OCI-LY7 (cell line): ENCODE data around the gene DNAAF1. TPM values are rescaled to one million over a fixed set of nuclear protein-coding genes. Genes with fewer than 3 reads are reported as not detected.

Source experiments
- BruUV-seq: library from RNA; stranded (reverse); fragments of 400-500 nt; replicated peaks from 2 replicates; lab custom pipeline; 2021; lab: Mats Ljungman, UMichigan
- CTCF ChIA-PET: fragments of 300-600 bp; sonication (Branson Sonifier 250); formaldehyde crosslinking; loops from one replicate; lab custom pipeline; 2022; ENCODE audit warnings: antibody characterized with exemption; ENCODE audit not compliant: unreplicated experiment; lab: Charles Lee
- POLR2A ChIA-PET: fragments of 300-600 bp; sonication (Branson Sonifier 250); formaldehyde crosslinking; loops from one replicate; lab custom pipeline; 2022; ENCODE audit warnings: antibody characterized with exemption; lab: Charles Lee
- DNase-seq: peaks from one replicate; pipeline ENCODE4 v3.0.0-alpha.2; 2015; ENCODE audit warnings: low spot score
- H2AFZ ChIP-seq: fragments of 200-600 bp; sonication (generic), shearing (Covaris generic); 2 replicates; pipeline ENCODE4 v1.6.1; 2014; ENCODE audit warnings: mild to moderate bottlenecking, antibody characterized with exemption, low read length, moderate library complexity
- H3K27ac ChIP-seq: fragments of 200-600 bp; sonication (generic); 2 replicates; pipeline ENCODE4 v1.5.1; 2014; ENCODE audit warnings: mixed run types, low read depth, mild to moderate bottlenecking, moderate library complexity, low read length, inconsistent platforms; ENCODE audit not compliant: poor library complexity, severe bottlenecking
- H3K36me3 ChIP-seq: fragments of 200-600 bp; sonication (generic); 2 replicates; pipeline ENCODE4 v1.6.1; 2014; ENCODE audit warnings: mild to moderate bottlenecking, antibody characterized with exemption, low read length, moderate library complexity, mixed read lengths; ENCODE audit not compliant: insufficient read depth
- H3K4me1 ChIP-seq: fragments of 200-600 bp; sonication (generic); 2 replicates; pipeline ENCODE4 v1.5.1; 2014; ENCODE audit warnings: mild to moderate bottlenecking, low read length; ENCODE audit not compliant: insufficient read depth, poor library complexity, severe bottlenecking
- H3K4me2 ChIP-seq: fragments of 200-600 bp; sonication (generic); 2 replicates; pipeline ENCODE4 v1.6.1; 2014; ENCODE audit warnings: mild to moderate bottlenecking, low read length
- H3K4me3 ChIP-seq: fragments of 200-600 bp; sonication (generic); 2 replicates; pipeline ENCODE4 v1.5.1; 2014; ENCODE audit warnings: mild to moderate bottlenecking, low read depth, low read length; ENCODE audit not compliant: poor library complexity, severe bottlenecking
- H3K79me2 ChIP-seq: fragments of 200-600 bp; sonication (generic); 2 replicates; pipeline ENCODE4 v1.6.1; 2016; ENCODE audit warnings: low read depth, mild to moderate bottlenecking, low read length, moderate library complexity, mixed read lengths; ENCODE audit not compliant: insufficient read depth
- H3K9me2 ChIP-seq: fragments of 200-600 bp; sonication (generic); 2 replicates; pipeline ENCODE4 v1.6.1; 2016; ENCODE audit warnings: mild to moderate bottlenecking, low read length, mixed read lengths; ENCODE audit not compliant: insufficient read depth
- H3K9me3 ChIP-seq: fragments of 200-600 bp; sonication (generic); 2 replicates; pipeline ENCODE4 v1.6.1; 2014; ENCODE audit warnings: mild to moderate bottlenecking, mixed run types, low read length, mixed read lengths
- H4K20me1 ChIP-seq: fragments of 200-600 bp; sonication (generic); 2 replicates; pipeline ENCODE4 v1.6.1; 2014; ENCODE audit warnings: mild to moderate bottlenecking, antibody characterized with exemption, low read length, moderate library complexity, mixed read lengths; ENCODE audit not compliant: insufficient read depth
- EZH2phosphoT487 ChIP-seq: fragments of 200-600 bp; sonication (generic); IDR thresholded peaks from 2 replicates; pipeline ENCODE4 v1.6.1; 2018; ENCODE audit warnings: low read depth, borderline replicate concordance, mild to moderate bottlenecking, mixed run types, antibody characterized with exemption, low read length, moderate library complexity, mixed read lengths
- intact Hi-C: fragments of 100-400 bp; cut with micrococcal nuclease; formaldehyde crosslinking; loops from one replicate; pipeline ENCODE4 v1.10.0; 2022; ENCODE audit not compliant: unreplicated experiment
- total RNA-seq, 2 experiments: library from RNA; depleted of rRNA in 1 of 2; stranded (reverse); fragments of >200 nt in 1 of 2; shearing (Covaris generic) in 1 of 2; gene quantifications; 2 replicates each; pipeline ENCODE4 v1.2.3, GENCODE V29; 2014 to 2022
- TF ChIP-seq, protein P1 (sequence below): fragments of 200-600 bp; sonication (generic); conservative IDR thresholded peaks from 2 replicates; pipeline ENCODE4 v1.5.1; 2014; ENCODE audit warnings: mild to moderate bottlenecking, antibody characterized with exemption, low read length, moderate library complexity, mixed read lengths

Gene DNAAF1
- total RNA-seq, 2 experiments from 2014 or later: 0.34 TPM; not detected in 1

DNA sequence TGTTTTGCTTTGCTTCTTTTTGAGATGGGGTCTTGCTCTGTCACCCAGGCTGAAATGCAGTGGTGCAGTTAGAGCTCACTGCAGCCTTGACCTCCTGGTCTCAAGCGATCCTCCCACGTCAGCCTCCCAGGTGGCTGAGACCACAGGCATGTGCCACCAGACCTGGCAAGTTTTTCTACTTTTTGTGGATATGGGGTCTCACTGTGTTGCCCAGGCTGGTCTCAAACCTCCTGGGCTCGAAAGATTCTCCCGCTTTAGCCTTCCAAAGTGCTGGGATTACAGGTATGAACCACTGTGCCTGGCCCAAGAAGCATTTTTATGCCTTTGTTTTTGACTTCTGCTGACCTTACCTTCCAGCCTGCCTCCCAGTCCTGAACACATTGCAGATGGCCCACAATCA lies 10.1 kb downstream of the DNAAF1 start:
- no TSS peak for BruUV-seq
- H3K79me2 ChIP-seq: no peaks in the 10 kb centered on the region
- DNase-seq: no peak
- no peaks in the 10 kb centered on the region for H3K9me3 ChIP-seq
- no peak overlapping the region for H3K27ac ChIP-seq
- POLR2A ChIA-PET: interaction anchor here (0.6 to 0.7 kb wide), 2 partner anchors 38 to 491 kb away, joined by 3 read pairs; no protein-coding TSS in a partner anchor
- no peak overlapping the region for H3K4me3 ChIP-seq
- H2AFZ ChIP-seq: no peak overlapping the region
- H3K9me2 ChIP-seq: no peaks in the 10 kb centered on the region
- no peaks in the 10 kb centered on the region for H4K20me1 ChIP-seq
- no peaks in the 10 kb centered on the region for H3K36me3 ChIP-seq
- no peak for TF ChIP-seq EZH2phosphoT487
- TF ChIP-seq, protein P1, sequence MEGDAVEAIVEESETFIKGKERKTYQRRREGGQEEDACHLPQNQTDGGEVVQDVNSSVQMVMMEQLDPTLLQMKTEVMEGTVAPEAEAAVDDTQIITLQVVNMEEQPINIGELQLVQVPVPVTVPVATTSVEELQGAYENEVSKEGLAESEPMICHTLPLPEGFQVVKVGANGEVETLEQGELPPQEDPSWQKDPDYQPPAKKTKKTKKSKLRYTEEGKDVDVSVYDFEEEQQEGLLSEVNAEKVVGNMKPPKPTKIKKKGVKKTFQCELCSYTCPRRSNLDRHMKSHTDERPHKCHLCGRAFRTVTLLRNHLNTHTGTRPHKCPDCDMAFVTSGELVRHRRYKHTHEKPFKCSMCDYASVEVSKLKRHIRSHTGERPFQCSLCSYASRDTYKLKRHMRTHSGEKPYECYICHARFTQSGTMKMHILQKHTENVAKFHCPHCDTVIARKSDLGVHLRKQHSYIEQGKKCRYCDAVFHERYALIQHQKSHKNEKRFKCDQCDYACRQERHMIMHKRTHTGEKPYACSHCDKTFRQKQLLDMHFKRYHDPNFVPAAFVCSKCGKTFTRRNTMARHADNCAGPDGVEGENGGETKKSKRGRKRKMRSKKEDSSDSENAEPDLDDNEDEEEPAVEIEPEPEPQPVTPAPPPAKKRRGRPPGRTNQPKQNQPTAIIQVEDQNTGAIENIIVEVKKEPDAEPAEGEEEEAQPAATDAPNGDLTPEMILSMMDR: no peak
- H3K4me2 ChIP-seq: no peak overlapping the region
- H3K4me1 ChIP-seq: no peaks in the 10 kb centered on the region
- CTCF ChIA-PET: no interaction called here
- intact Hi-C loops: no loop called here

DNA sequence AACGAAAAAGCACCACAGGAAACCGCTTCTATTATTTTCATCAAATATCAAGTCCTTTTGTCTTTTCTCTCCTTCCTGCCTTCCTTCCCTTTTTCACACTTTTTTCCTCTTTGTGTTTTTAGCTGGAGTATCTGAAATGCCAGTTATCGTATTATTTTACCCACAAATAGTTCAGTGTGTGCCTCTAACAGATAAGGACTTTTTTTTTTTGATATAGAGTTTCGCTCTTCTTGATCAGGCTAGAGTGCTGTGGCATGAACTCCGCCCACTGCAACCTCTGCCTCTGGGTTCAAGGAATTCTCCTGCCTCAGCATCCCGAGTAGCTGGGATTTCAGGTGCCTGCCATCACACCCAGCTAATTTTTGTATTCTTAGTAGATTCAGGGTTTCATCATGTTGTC lies 10.7 kb downstream of the DNAAF1 start:
- no peaks in the 10 kb centered on the region for H4K20me1 ChIP-seq
- no peak overlapping the region for H2AFZ ChIP-seq
- DNase-seq: no peak
- H3K27ac ChIP-seq: no peak overlapping the region
- ChIA-PET CTCF (no interaction called here), POLR2A (no interaction called here)
- H3K4me1 ChIP-seq: no peaks in the 10 kb centered on the region
- no peaks in the 10 kb centered on the region for H3K9me3 ChIP-seq
- no peak overlapping the region for H3K4me2 ChIP-seq
- no peaks in the 10 kb centered on the region for H3K79me2 ChIP-seq
- H3K9me2 ChIP-seq: no peaks in the 10 kb centered on the region
- H3K4me3 ChIP-seq: no peak overlapping the region
- TF ChIP-seq, protein P1: no peak
- TF ChIP-seq EZH2phosphoT487: no peak
- no TSS peak for BruUV-seq
- no peaks in the 10 kb centered on the region for H3K36me3 ChIP-seq
- intact Hi-C loops: no loop called here

DNA sequence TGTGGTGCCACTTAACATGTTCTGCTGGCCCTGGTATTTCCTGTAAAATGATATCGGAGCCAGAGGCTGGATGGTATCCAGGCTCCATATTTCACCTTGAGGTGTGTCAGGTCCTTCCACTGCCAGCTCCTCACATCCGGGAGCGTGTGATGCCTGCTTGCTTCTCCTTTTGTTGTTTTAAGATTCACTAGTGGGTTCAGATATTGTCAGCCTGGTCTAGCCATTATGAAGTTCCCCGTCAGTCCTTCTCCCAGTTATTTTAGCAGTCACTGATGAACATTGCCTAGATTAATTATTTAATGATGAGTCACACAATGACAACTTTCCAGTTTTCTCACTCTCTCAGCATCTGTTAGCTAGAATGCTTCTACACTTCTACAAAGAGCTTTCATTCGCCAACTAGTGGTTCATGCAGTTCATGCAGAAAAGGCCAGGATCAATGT lies 11.3 kb downstream of the DNAAF1 start:
- BruUV-seq: no TSS peak
- DNase-seq: no peak
- no peaks in the 10 kb centered on the region for H3K9me2 ChIP-seq
- ChIA-PET CTCF (no interaction called here), POLR2A (no interaction called here)
- H3K4me2 ChIP-seq: no peak overlapping the region
- H3K36me3 ChIP-seq: no peaks in the 10 kb centered on the region
- H2AFZ ChIP-seq: no peak overlapping the region
- no peak overlapping the region for H3K27ac ChIP-seq
- no peaks in the 10 kb centered on the region for H3K9me3 ChIP-seq
- intact Hi-C loops: no loop called here
- H3K4me1 ChIP-seq: no peaks in the 10 kb centered on the region
- no peaks in the 10 kb centered on the region for H3K79me2 ChIP-seq
- H3K4me3 ChIP-seq: no peak overlapping the region
- no peak for TF ChIP-seq EZH2phosphoT487
- TF ChIP-seq, protein P1: peak; percentile 33; the same call in 1 of the 2 replicates
- H4K20me1 ChIP-seq: no peaks in the 10 kb centered on the region
